Esophagus muscularis mucosa (tissue), 4 donors: Measurements from ENCODE around the gene LKAAEAR1.

Experiments used
- CTCF ChIP-seq, 3 experiments: fragments of 200-600 bp in 2 of 3; fragments of 450-650 bp in 1 of 3; sonication (generic) in 2 of 3; IDR thresholded peaks; one replicate each; pipeline ENCODE4 v1.5.1; 2017 to 2019; ENCODE audit warnings: antibody characterized with exemption in 3 of 3, mild to moderate bottlenecking in 2 of 3, moderate library complexity in 1 of 3
- EP300 ChIP-seq: sonication (generic); formaldehyde crosslinking; IDR thresholded peaks from one replicate; pipeline ENCODE4 v1.6.1; 2017; ENCODE audit warnings: antibody characterized with exemption
- POLR2AphosphoS5 ChIP-seq, 2 donors: sonication (generic); formaldehyde crosslinking; IDR thresholded peaks; one replicate each; pipeline ENCODE4 v1.6.1; 2017; ENCODE audit warnings: antibody characterized with exemption in 2 of 2

- TF ChIP-seq CTCF (IDR thresholded peaks at IDR 0.05) (no peak), EP300 (no peak), POLR2AphosphoS5 (IDR thresholded peaks at IDR 0.05) (no peak)
Measured at GRCh38 chr20:64083804-64084684, at the start of gene LKAAEAR1.
